T47D (cell line): Measurements from ENCODE around the gene C19orf38.

Experiments used
- DNase-seq, 2 experiments: peaks; one replicate each; pipeline versions ENCODE4 v3.0.0 to v3.0.0-alpha.2; 2011 to 2012; ENCODE audit warnings: low read depth in 1 of 2, low spot score in 1 of 2
- JUND ChIP-seq: IDR thresholded peaks from 2 replicates; pipeline ENCODE4 v1.6.1; 2012; ENCODE audit warnings: low read depth
- in situ Hi-C: cut with HindIII; loops from 2 replicates; pipeline ENCODE4 v1.10.0; 2016; ENCODE audit warnings: low sequenced_read_pairs, low pct_unique_long_range_greater_than_20kb

C19orf38 gene

GRCh38 chr19:10815007-10815536 is 33.1 kb upstream of the C19orf38 start:
- no peak for TF ChIP-seq JUND
- no peak for DNase-seq
- in situ Hi-C loops: no loop called here

GRCh38 chr19:10815969-10816644 is 32.1 kb upstream of the C19orf38 start:
- no peak for DNase-seq
- no peak for TF ChIP-seq JUND
- in situ Hi-C loops: no loop called here

GRCh38 chr19:10816691-10817090 is 31.5 kb upstream of the C19orf38 start:
- no peak for DNase-seq
- in situ Hi-C loops: no loop called here
- no peak for TF ChIP-seq JUND

- in situ Hi-C loops: no loop called here
- DNase-seq: no peak
Observed at GRCh38 chr19:10817291-10818038, 30.8 kb upstream of the C19orf38 start.

GRCh38 chr19:10818301-10819123 is 29.7 kb upstream of the C19orf38 start:
- in situ Hi-C loops: no loop called here
- no peak for DNase-seq

More at GRCh38 chr19:10817291-10818038, 30.8 kb upstream of the C19orf38 start:
- no peak for TF ChIP-seq JUND

GRCh38 chr19:10819124-10820060 is 28.8 kb upstream of the C19orf38 start:
- TF ChIP-seq JUND: no peak
- DNase-seq: no peak
- in situ Hi-C loops: no loop called here

More at GRCh38 chr19:10818301-10819123, 29.7 kb upstream of the C19orf38 start:
- no peak for TF ChIP-seq JUND

GRCh38 chr19:10820173-10820572 is 28.0 kb upstream of the C19orf38 start:
- TF ChIP-seq JUND: no peak
- DNase-seq: no peak
- in situ Hi-C loops: no loop called here

GRCh38 chr19:10823690-10824089 is 24.5 kb upstream of the C19orf38 start:
- in situ Hi-C loops: no loop called here
- no peak for DNase-seq
- no peak for TF ChIP-seq JUND

- in situ Hi-C loops: no loop called here
- no peak for DNase-seq
- no peak for TF ChIP-seq JUND
Observed at GRCh38 chr19:10826231-10826630, 22.0 kb upstream of the C19orf38 start.

- TF ChIP-seq JUND: no peak
- DNase-seq: no peak
- in situ Hi-C loops: no loop called here
Observed at GRCh38 chr19:10826846-10827245, 21.4 kb upstream of the C19orf38 start.

- DNase-seq: no peak
- in situ Hi-C loops: no loop called here
- TF ChIP-seq JUND: no peak
Observed at GRCh38 chr19:10828981-10829821, 19.0 kb upstream of the C19orf38 start.
